ENCODE measurements around the gene ZGPAT. TPM values are rescaled to one million over a fixed set of nuclear protein-coding genes. Genes with fewer than 3 reads are reported as not detected.

The ZGPAT gene
- total and polyA plus RNA-seq, 2 of the 13 experiments (the other 11 are each of a cell fraction or from before 2014, with no cell fraction given) = 23.0 to 41.9 TPM

GRCh38 chr20:63745424-63745805, 37.6 kb downstream of the ZGPAT start (continued):
- TF ChIP-seq TIGD3 (CRISPR knock-in tag; IDR thresholded peaks at IDR 0.05; ENCODE audit: borderline replicate concordance) (no peak), TAF1 (CRISPR knock-in tag; IDR thresholded peaks at IDR 0.05) (peak; percentile 9; the same call in 1 of the 2 replicates), ZC3H13 (CRISPR knock-in tag; IDR thresholded peaks at IDR 0.05) (no peak), ZNF138 (CRISPR knock-in tag; IDR thresholded peaks at IDR 0.05; ENCODE audit: low read depth) (no peak), KLF9 (CRISPR knock-in tag; IDR thresholded peaks at IDR 0.05; ENCODE audit: low read depth) (no peak), HOXA7 (CRISPR knock-in tag; IDR thresholded peaks at IDR 0.05) (no peak), ZBTB34 (CRISPR knock-in tag; IDR thresholded peaks at IDR 0.05) (no peak), ZC3H4 (CRISPR knock-in tag; IDR thresholded peaks at IDR 0.05; ENCODE audit: borderline replicate concordance) (peak; percentile 27; the same call in 1 of the 2 replicates), ZNF296 (CRISPR knock-in tag; conservative IDR thresholded peaks at IDR 0.05) (0 out of 2 replicates have a peak, but pooled peaks have one; percentile 54), JARID2 (CRISPR knock-in tag; IDR thresholded peaks at IDR 0.05; ENCODE audit: insufficient replicate concordance) (no peak), TARDBP (CRISPR knock-in tag; IDR thresholded peaks at IDR 0.05) (no peak), TBP (CRISPR knock-in tag; IDR thresholded peaks at IDR 0.05) (no peak), TEAD3 (CRISPR knock-in tag; optimal IDR thresholded peaks at IDR 0.05; ENCODE audit: borderline replicate concordance) (no peak), SOX6 (IDR thresholded peaks at IDR 0.05) (no peak), SOX6 (CRISPR knock-in tag; IDR thresholded peaks at IDR 0.05) (no peak), POLR2AphosphoS5 (IDR thresholded peaks at IDR 0.05; ENCODE audit: low read depth, low read length) (no peak; the same call in 1 of the 2 replicates), ZSCAN29 (CRISPR knock-in tag; conservative IDR thresholded peaks at IDR 0.05) (no peak), NR1H2 (CRISPR knock-in tag; IDR thresholded peaks at IDR 0.05; ENCODE audit: borderline replicate concordance, low read depth) (no peak), FOXC1 (CRISPR knock-in tag; IDR thresholded peaks at IDR 0.05; ENCODE audit: borderline replicate concordance) (no peak), NFYC (CRISPR knock-in tag; IDR thresholded peaks at IDR 0.05) (no peak), ZNF274 (CRISPR knock-in tag; IDR thresholded peaks at IDR 0.05) (no peak), ATAD3A (CRISPR knock-in tag; IDR thresholded peaks at IDR 0.05) (no peak), ZNF143 (CRISPR knock-in tag; IDR thresholded peaks at IDR 0.05) (no peak), ZNF879 (CRISPR knock-in tag; IDR thresholded peaks at IDR 0.05) (no peak), SOX13 (IDR thresholded peaks at IDR 0.05) (0 out of 2 replicates have a peak, but pooled peaks have one; percentile 13), SOX13 (CRISPR knock-in tag; conservative IDR thresholded peaks at IDR 0.05 in 1 of 2, IDR thresholded peaks at IDR 0.05 in 1 of 2) (no peak), HINFP (CRISPR knock-in tag; IDR thresholded peaks at IDR 0.05; ENCODE audit: low read depth) (no peak), FLYWCH1 (CRISPR knock-in tag; IDR thresholded peaks at IDR 0.05) (no peak), IRF1 (CRISPR knock-in tag; IDR thresholded peaks at IDR 0.05; ENCODE audit: low read depth) (no peak), POLR2A (IDR thresholded peaks at IDR 0.05; ENCODE audit: insufficient read depth in 1 of 2, low read depth in 2 of 2, low read length in 2 of 2) (0 out of 4 replicates have a peak, but pooled peaks of 1 of the 2 experiments have one; percentile 3)
